Transverse colon (tissue), 4 donors: Measurements from ENCODE around the gene MRGPRG.

Source experiments
- EP300 ChIP-seq: sonication (generic); formaldehyde crosslinking; IDR thresholded peaks from one replicate; pipeline ENCODE4 v1.6.1; 2017; ENCODE audit warnings: antibody characterized with exemption, low read depth
- POLR2A ChIP-seq: fragments of 450-650 bp; IDR thresholded peaks from one replicate; pipeline ENCODE4 v1.6.1; 2016; ENCODE audit warnings: antibody characterized with exemption, mild to moderate bottlenecking, moderate library complexity
- POLR2AphosphoS5 ChIP-seq, 3 donors: sonication (generic); formaldehyde crosslinking; IDR thresholded peaks; one replicate each; pipeline ENCODE4 v1.6.1; 2016; ENCODE audit warnings: antibody characterized with exemption in 3 of 3
- TF ChIP-seq, protein P1 (sequence below), 5 experiments: fragments of 200-600 bp in 3 of 5; fragments of 450-650 bp in 2 of 5; sonication (generic) in 3 of 5; IDR thresholded peaks; 1 replicate in 2 of 5; 2 replicates in 3 of 5; pipeline ENCODE4 v1.5.1; 2016 to 2017; ENCODE audit warnings: antibody characterized with exemption in 5 of 5, inconsistent platforms in 3 of 5, mild to moderate bottlenecking in 2 of 5, moderate library complexity in 1 of 5

DNA sequence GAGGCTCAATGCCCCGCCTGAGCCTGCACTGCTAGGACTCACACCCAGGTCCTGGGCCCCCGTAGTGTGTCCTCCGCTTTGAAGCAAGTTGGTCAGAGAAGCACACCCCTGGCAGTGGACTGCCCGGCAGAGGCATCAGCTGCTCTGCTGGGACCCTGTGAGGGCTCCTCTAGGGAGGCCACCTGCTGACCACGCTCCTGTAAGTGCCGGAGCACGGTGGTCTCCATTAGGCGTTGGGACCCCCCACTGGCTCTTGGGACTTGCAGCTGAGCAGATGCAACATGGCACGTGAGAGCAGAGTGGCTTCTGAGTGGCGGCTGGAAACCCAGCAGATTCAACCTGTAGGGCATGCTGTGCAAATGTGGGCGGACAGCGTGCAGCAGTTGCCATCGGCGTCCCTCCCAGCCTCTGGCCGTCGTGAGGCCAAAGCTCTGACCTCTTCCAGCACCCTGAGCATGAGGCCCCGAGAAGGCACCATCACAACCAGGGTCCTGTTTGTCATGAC, 16.9 kb downstream of the MRGPRG start:
- TF ChIP-seq EP300 (no peak), POLR2AphosphoS5 (IDR thresholded peaks at IDR 0.05) (no peak), POLR2A (no peak)
- TF ChIP-seq, protein P1, sequence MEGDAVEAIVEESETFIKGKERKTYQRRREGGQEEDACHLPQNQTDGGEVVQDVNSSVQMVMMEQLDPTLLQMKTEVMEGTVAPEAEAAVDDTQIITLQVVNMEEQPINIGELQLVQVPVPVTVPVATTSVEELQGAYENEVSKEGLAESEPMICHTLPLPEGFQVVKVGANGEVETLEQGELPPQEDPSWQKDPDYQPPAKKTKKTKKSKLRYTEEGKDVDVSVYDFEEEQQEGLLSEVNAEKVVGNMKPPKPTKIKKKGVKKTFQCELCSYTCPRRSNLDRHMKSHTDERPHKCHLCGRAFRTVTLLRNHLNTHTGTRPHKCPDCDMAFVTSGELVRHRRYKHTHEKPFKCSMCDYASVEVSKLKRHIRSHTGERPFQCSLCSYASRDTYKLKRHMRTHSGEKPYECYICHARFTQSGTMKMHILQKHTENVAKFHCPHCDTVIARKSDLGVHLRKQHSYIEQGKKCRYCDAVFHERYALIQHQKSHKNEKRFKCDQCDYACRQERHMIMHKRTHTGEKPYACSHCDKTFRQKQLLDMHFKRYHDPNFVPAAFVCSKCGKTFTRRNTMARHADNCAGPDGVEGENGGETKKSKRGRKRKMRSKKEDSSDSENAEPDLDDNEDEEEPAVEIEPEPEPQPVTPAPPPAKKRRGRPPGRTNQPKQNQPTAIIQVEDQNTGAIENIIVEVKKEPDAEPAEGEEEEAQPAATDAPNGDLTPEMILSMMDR (IDR thresholded peaks at IDR 0.05): no peak
